ENCODE measurements around the gene IFIT1.

The IFIT1 gene

DNA sequence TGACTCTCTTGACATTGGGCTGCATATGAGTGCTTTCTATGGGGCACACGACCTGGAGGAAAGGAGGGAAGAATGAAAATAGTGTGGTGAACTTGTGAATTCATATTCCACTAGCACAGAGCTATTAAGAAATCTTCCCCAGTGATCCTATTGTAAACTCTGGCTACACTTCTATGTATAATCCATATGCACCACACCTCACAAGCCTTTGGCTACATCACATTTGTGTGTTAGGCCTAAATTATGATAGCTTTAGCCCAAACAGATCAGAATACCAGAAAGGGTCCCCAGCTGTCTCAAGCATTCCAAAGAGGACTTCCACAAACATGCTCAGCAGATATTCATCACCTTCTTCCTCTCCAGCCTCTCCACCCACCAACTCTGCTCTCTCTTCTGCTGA is 24.3 kb upstream of the IFIT1 start:
- Histone ChIP-seq H3K9me3 (ENCODE audit: control insufficient read depth, insufficient read depth, low read depth, low read length) (no peaks in the 10 kb centered on the region), H3K27ac (ENCODE audit: low read depth, low read length) (no peak overlapping the region), H3K4me3 (ENCODE audit: low read depth, low read length) (no peak overlapping the region), H3K36me3 (ENCODE audit: control insufficient read depth, insufficient read depth, low read length) (no peaks in the 10 kb centered on the region), H3K27me3 (ENCODE audit: control insufficient read depth, insufficient read depth, low read length) (no peaks in the 10 kb centered on the region), H3K9ac (ENCODE audit: low read length) (no peak overlapping the region), H3K4me1 (ENCODE audit: control insufficient read depth, insufficient read depth, low read length) (peaks cover 17% of the 10 kb centered on the region; the same call in 1 of the 2 replicates)

DNA sequence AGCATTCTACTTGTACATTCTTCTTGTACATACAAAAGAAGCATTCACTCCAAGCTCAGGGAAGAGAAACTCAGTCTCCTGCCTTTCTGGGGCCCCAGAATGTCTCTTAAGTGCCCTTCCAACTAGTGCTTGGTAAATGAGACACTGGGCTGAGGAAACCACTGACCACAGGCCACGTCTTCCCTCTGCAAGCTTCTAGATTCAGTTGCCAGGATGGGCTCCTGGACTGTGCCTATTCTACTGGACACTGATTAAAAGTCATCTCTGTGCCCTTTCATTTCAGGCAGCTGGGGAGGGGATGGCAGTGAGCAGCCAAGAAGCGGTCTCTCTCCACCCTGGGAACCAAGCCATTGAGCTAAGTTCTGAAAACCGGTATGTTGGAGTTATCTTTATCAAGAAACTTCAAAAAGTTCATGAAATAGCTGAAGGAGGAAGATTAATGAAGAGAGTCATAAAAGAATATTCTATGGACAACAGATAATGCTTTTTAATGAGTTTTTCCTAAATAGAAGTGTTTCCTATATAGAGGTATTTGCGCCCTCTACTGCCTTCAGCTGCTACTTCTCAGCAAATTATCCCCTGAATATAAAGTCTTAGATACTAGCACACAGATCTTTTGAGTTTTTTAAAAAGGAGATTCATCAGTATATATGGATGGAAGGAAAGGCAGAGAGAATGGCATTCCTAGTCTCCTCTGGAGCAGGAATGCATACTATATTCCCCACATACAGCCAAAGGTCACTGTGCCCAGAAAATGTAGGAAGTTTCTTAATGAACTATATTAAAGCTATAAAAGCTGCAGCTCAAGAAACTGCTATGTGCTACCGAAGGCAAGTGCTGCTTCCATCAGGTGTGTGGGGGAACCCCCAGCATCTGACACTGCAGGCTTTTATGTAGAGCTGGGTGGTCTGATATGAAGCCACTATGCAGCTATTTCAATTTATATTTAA is 23.0 kb upstream of the IFIT1 start:
- Histone ChIP-seq H3K27me3 (ENCODE audit: control insufficient read depth, insufficient read depth, low read length) (no peaks in the 10 kb centered on the region), H3K9ac (ENCODE audit: low read length) (no peak overlapping the region), H3K4me1 (ENCODE audit: control insufficient read depth, insufficient read depth, low read length) (peaks cover 17% of the 10 kb centered on the region; the same call in 1 of the 2 replicates), H3K4me3 (ENCODE audit: low read depth, low read length) (no peak overlapping the region), H3K36me3 (ENCODE audit: control insufficient read depth, insufficient read depth, low read length) (no peaks in the 10 kb centered on the region), H3K9me3 (ENCODE audit: control insufficient read depth, insufficient read depth, low read depth, low read length) (no peaks in the 10 kb centered on the region), H3K27ac (ENCODE audit: low read depth, low read length) (no peak overlapping the region)

DNA sequence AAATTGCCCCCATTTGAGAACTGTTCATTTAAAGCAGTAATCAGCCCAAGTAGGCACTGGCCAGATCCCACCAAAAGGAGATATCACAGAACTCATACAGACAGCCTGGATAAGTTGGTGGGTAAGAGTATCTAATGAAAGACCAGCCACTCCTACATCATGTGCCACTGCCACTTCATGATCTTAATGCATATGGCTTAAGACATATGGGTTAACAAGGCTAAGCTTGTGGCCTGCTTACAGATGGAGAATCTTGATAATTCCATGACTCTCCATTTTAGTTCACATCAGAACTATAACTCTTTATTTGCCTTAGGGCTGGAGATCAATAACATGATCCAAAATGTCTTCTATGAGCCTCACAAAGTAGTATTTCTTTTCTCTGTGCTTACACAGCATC is 21.3 kb upstream of the IFIT1 start:
- H3K9ac ChIP-seq (ENCODE audit: low read length) = no peak overlapping the region
- H3K4me3 ChIP-seq (ENCODE audit: low read depth, low read length) = no peak overlapping the region
- H3K36me3 ChIP-seq (ENCODE audit: control insufficient read depth, insufficient read depth, low read length) = no peaks in the 10 kb centered on the region
- H3K27me3 ChIP-seq (ENCODE audit: control insufficient read depth, insufficient read depth, low read length) = no peaks in the 10 kb centered on the region
- H3K9me3 ChIP-seq (ENCODE audit: control insufficient read depth, insufficient read depth, low read depth, low read length) = no peaks in the 10 kb centered on the region
- peaks cover 17% of the 10 kb centered on the region; the same call in 1 of the 2 replicates for H3K4me1 ChIP-seq (ENCODE audit: control insufficient read depth, insufficient read depth, low read length)
- no peak overlapping the region for H3K27ac ChIP-seq (ENCODE audit: low read depth, low read length)

- Histone ChIP-seq H3K27me3 (ENCODE audit: control insufficient read depth, insufficient read depth, low read length) (no peaks in the 10 kb centered on the region), H3K4me3 (ENCODE audit: low read depth, low read length) (no peak overlapping the region), H3K9ac (ENCODE audit: low read length) (no peak overlapping the region), H3K27ac (ENCODE audit: low read depth, low read length) (no peak overlapping the region), H3K9me3 (ENCODE audit: control insufficient read depth, insufficient read depth, low read depth, low read length) (no peaks in the 10 kb centered on the region), H3K36me3 (ENCODE audit: control insufficient read depth, insufficient read depth, low read length) (no peaks in the 10 kb centered on the region), H3K4me1 (ENCODE audit: control insufficient read depth, insufficient read depth, low read length) (peaks cover 17% of the 10 kb centered on the region; the same call in 1 of the 2 replicates)
These were observed 20.4 kb upstream of the IFIT1 start for GRCh38 chr10:89371987-89372386.

GRCh38 chr10:89373916-89374711 is 18.3 kb upstream of the IFIT1 start:
- Histone ChIP-seq H3K4me1 (ENCODE audit: control insufficient read depth, insufficient read depth, low read length) (peaks cover 6% of the 10 kb centered on the region; the same call in 1 of the 2 replicates), H3K36me3 (ENCODE audit: control insufficient read depth, insufficient read depth, low read length) (no peaks in the 10 kb centered on the region), H3K4me3 (ENCODE audit: low read depth, low read length) (no peak overlapping the region), H3K9ac (ENCODE audit: low read length) (no peak overlapping the region), H3K9me3 (ENCODE audit: control insufficient read depth, insufficient read depth, low read depth, low read length) (no peaks in the 10 kb centered on the region), H3K27me3 (ENCODE audit: control insufficient read depth, insufficient read depth, low read length) (no peaks in the 10 kb centered on the region), H3K27ac (ENCODE audit: low read depth, low read length) (no peak overlapping the region)

- H3K9ac ChIP-seq (ENCODE audit: low read length) = no peak overlapping the region
- H3K9me3 ChIP-seq (ENCODE audit: control insufficient read depth, insufficient read depth, low read depth, low read length) = no peaks in the 10 kb centered on the region
- H3K27me3 ChIP-seq (ENCODE audit: control insufficient read depth, insufficient read depth, low read length) = no peaks in the 10 kb centered on the region
- H3K36me3 ChIP-seq (ENCODE audit: control insufficient read depth, insufficient read depth, low read length) = no peaks in the 10 kb centered on the region
- H3K4me1 ChIP-seq (ENCODE audit: control insufficient read depth, insufficient read depth, low read length) = peaks cover 2% of the 10 kb centered on the region; the same call in 1 of the 2 replicates
- no peak overlapping the region for H3K27ac ChIP-seq (ENCODE audit: low read depth, low read length)
- H3K4me3 ChIP-seq (ENCODE audit: low read depth, low read length) = no peak overlapping the region
These were observed 17.7 kb upstream of the IFIT1 start for GRCh38 chr10:89374713-89375141.

DNA sequence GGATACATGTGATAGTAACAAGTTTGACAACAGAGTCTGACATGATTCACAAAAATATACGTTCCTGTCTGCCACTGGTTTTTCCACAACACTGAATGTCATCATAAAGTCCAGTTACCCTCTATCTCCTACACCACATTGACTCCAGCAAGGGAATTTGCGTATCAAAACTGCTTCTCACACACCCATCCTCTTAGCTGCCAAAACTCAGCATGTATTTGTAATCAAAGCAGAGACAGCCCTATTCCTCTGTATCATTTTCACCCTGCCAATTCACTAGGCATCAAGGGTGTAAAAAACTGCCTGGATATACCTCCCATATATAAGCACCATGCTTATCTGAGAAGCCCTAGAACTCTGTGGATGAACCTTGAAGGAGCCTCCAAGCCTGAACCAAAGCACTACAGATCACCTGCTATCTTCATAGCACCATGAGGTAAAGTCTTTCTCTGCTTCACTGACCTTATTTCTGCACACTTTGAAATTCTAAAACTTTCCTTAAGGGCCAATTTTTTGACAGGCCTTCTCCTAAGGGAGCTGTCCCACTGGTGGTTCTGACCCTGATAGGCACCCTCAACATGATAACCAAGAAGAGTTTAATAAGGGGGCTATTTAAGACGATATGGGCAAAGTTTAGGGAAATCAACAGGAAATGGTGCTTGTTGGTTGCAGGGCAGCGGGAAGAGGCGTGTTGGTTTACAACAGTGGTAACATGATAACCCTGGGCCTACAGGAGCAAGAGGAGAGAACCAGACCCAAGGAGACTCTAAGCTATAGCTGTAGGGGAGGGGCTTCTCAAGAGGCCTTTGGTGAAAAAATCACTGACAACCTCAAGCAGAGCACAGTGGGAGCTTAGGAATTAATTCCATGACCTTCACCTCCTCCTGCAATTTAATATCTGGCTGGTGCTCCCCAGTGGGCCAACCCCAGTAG is 14.5 kb upstream of the IFIT1 start, which contains the start of gene IFIT1B:
TSS of gene IFIT1B (plus strand) at position 352 of the 933 bp plus-strand sequence. CDS start at position 432, 80 bp downstream.
- Histone ChIP-seq H3K4me3 (ENCODE audit: low read depth, low read length) (no peak within 1 kb of the TSS), H3K4me1 (ENCODE audit: control insufficient read depth, insufficient read depth, low read length) (peaks cover 2% of the 10 kb centered on the region; the same call in 1 of the 2 replicates), H3K9ac (ENCODE audit: low read length) (no peak within 1 kb of the TSS), H3K27me3 (ENCODE audit: control insufficient read depth, insufficient read depth, low read length) (no peaks in the 10 kb centered on the region), H3K9me3 (ENCODE audit: control insufficient read depth, insufficient read depth, low read depth, low read length) (no peaks in the 10 kb centered on the region), H3K27ac (ENCODE audit: low read depth, low read length) (no peak within 1 kb of the TSS), H3K36me3 (ENCODE audit: control insufficient read depth, insufficient read depth, low read length) (no peaks in the 10 kb centered on the region)

- Histone ChIP-seq H3K27me3 (ENCODE audit: control insufficient read depth, insufficient read depth, low read length) (no peaks in the 10 kb centered on the region), H3K36me3 (ENCODE audit: control insufficient read depth, insufficient read depth, low read length) (no peaks in the 10 kb centered on the region), H3K4me3 (ENCODE audit: low read depth, low read length) (no peak overlapping the region), H3K4me1 (ENCODE audit: control insufficient read depth, insufficient read depth, low read length) (peaks cover 2% of the 10 kb centered on the region; the same call in 1 of the 2 replicates), H3K9me3 (ENCODE audit: control insufficient read depth, insufficient read depth, low read depth, low read length) (no peaks in the 10 kb centered on the region), H3K9ac (ENCODE audit: low read length) (no peak overlapping the region), H3K27ac (ENCODE audit: low read depth, low read length) (no peak overlapping the region)
These were observed 13.3 kb upstream of the IFIT1 start for GRCh38 chr10:89379103-89379502.

DNA sequence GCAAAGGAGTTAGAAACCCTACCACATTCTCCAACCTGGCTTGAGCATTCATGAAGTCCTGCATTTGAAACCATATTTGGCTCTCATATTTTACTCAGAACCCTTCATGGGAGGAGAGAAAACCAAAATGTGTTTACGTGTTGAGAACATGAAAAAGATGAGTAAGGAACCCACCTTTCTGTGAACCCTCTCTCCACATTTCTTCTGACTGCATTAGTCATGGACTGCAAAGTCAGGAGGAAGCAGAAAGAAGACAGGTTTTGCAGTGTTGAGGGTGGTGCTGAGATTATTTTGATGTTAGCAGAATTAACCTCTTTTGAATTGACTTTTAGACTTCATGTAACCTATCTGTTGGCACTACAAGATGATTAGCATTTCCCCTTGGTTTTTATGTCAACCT is 9.7 kb upstream of the IFIT1 start:
- Histone ChIP-seq H3K27ac (ENCODE audit: low read depth, low read length) (no peak overlapping the region), H3K27me3 (ENCODE audit: control insufficient read depth, insufficient read depth, low read length) (no peaks in the 10 kb centered on the region), H3K4me1 (ENCODE audit: control insufficient read depth, insufficient read depth, low read length) (peaks cover 17% of the 10 kb centered on the region), H3K36me3 (ENCODE audit: control insufficient read depth, insufficient read depth, low read length) (no peaks in the 10 kb centered on the region), H3K9ac (ENCODE audit: low read length) (no peak overlapping the region), H3K4me3 (ENCODE audit: low read depth, low read length) (no peak overlapping the region), H3K9me3 (ENCODE audit: control insufficient read depth, insufficient read depth, low read depth, low read length) (no peaks in the 10 kb centered on the region)

Measured in HUES6 (cell line).